Stimulated activated CD4-positive, alpha-beta T cell treated with anti-CD3 and anti-CD28 coated beads, Interleukin-2, amount 100 ng/mL, for 24 hours (primary cell): ENCODE results near the gene IRF4.

ENCODE experiments used
- DNase-seq, 2 donors: peaks; one replicate each; pipeline ENCODE4 v3.0.0-alpha.2; 2020

Gene IRF4

DNA sequence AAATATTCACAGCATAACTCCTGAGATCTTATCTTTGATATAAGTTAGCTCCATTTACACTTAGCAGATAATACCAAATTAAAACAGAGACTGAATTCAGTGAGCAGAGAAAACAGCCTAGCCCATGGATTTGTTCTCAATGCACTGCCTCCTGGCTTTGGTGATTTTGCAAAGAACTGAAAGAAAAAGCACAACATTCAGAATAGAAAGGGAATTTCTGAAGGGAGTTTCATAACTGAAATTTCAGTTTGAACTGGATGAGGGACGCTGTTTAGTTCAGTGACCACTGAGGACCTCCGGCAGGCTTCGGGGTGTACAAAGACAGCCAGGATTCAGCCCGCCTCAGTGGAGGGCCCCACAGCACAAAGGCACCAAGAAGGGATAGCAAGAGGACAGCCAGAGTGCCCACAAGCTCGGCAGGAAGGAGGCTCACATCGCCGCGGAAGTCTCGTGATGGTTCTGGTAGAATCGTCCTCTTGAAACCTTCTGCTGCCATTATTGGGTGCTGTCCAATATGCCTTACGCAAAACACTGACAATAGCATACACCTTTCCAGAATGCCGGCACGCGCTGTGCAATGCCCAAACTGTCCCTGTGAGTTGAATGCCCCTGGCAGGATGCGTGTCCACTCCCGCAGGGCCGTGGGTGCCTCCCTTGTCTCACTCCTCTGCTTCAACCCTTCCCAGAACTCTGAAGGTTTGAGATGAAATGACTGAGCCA, 9.7 kb upstream of the IRF4 start:
- no peak for DNase-seq

DNA sequence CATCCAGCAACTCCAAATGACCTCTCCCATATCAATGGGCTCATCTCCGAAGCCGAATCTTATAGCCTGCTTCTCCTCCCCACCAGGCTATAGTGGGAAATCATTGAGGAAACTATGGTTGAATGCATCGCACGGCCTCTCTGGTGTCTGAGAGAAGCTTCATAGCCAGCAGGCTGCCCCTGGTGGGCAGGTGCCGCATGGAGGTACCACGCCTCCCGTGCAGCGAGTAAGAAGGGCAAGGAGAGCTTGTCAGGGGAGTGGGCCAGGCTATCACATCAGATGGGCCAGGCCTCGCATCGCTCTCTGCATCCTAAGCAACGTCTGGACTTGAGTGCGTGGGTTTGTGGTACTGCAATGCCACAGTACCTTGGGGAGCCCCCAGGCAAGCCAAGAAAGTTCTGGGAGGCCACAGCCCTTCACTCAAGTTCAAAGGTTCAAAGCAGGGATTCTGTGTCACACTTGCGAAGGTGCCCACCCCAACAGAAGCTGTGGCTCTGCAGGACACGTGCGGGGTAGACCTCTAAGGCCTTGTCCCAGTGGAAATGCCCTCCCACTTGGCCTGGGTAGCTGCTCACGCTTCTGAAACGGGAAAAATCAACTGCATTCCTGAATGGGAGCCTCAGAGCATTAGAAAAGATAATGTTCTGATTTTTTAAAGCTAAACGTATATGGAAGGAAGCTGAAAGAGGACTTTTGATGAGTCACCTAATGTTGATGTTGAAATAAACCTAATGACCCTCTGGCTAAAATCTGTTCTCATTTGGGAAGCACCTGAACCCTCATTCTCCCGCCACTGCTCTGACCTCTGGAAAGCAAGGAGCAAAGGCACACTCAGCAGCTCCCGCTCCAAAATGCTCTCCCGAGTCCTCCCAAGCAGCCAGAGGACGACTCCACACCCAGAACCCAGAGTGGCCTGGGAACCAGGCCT, 8.4 kb upstream of the IRF4 start:
- no peak for DNase-seq

DNA sequence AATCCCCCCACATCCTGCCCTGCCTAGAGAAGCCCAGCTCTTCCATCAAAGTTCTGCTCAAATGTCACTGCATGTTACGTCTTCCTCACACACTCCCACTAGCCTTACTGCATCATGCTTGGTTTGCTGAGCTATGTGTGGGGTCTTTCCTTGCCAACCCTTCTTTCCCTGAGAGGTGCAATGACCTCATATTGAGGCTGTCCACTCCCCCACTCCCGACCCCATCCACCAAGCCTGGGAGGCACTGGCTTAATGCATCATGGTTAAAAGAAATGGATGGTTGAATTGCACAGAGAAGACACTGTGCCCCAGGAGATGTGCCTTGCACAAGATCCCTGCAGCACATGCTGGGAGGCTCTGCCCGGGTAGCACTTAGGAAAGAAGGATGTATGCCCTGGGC, 7.7 kb upstream of the IRF4 start:
- no peak for DNase-seq

DNA sequence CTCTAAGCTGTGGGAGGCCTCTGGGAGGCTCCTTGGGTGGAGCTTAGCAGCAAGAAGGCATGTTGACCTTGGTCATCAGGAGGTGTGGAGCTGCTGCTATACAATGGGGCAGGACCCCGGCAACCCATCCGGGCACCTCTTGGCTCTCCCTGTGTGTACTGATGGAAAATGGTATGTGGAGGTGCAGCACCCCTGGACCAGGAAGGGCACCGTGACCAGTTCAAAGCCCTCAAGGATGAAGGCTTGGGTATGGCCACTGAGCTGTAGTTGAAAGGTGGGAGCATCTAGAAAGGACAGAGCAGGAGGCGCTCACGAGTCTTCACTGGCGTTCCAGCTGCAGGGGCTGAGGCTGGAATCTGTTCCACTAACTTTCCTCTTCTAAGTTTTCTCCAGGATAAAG, 6.7 kb upstream of the IRF4 start:
- no peak for DNase-seq

DNA sequence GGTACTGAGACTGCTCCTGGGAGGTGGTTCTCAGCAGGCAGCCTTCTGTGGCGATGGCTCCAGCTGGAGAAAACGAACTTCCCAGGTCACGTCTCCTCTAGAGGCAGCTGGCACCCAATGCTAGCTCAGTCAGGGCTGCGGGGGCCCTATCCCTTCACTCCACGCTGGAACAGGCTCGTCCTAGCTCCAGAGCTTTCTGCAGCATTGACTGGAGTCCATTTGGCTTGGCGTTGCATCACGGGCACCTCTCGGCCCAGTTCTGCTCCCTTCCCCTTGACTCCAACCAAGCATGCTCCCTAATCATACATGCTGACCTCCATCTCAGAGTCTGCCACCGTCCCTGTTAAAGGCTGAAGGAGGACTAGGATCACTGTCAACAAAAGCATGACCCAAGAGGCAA, 5.9 kb upstream of the IRF4 start:
- DNase-seq: no peak

DNA sequence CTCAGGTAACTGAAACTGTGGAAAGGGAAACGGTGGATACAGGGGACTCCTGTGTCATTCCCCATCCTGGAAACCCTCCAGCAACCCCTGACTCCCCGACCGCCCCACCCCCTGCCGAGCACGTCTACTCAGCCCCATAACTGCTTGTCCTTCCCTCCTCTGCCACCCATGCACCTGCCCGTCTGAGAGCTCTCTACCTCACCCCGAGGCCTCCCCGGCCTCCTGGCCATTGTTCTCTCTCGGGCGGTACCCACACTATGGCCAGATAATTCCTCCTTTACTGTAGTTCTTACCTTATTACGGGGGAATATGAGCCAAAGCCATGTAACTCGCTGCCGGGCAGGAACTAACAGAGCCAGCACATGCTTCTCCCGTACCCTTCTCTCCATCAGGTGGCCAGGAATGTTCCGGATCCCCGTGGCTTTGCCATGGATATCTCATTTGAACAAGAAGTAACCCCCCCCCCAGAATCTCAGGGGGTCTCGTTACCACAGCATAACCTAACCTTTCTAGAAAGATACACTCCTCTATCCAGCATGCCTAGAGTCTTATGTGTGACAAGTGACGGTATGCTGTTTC, 4.8 kb upstream of the IRF4 start:
- no peak for DNase-seq

DNA sequence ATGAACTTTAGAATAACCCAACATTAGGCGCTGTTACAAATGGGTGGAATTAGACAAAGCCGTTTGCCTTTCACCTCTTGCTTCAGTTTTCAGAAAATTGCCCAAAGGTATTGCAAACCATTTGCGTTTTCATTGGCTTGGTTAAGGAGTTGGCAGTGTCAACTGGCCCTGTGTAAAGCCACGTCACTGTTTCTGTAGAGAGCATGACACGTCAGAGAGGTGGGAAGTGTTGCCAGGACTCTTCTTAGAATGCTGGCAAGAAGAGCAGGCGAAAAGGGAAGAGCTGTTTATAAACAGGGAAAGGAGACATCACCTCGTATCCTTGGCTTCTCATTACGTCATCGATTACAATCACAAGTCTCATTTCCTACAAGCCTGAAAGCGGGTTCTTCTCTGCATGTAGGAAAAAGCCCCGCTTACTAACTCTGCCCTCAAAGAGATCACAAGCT, 4.2 kb upstream of the IRF4 start:
- no peak for DNase-seq

DNA sequence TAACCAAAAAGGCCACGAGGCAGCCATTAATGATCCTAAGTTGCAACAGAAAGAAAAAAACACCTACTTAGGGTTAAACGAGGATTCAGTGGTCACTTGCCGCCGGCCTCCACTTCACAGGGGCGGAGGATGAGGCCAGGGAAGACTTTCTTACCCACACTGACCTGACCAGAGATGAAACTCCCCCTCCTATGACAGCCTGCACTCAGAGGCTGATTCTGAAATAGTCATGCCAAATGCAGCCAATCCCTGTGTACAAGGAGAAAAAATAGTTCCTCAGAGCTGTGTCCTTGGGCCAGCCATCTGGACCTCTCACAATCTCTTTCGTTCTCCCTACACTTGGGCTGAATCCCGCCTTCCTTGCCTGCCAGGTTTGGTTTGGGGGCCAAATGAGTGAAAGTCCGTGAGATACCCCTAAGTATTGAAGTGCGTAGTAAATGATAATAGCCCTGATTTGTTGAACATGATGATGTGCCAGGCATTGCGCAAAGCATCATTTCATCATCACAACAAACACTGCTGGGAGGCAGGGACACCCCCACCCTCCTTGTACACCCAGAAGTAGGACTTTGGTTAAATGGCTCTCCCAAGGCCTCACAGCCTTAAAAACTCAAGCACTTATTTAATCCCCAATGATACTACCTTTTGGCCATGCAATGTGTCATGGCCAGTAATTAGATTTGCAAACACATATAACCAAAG, 3.2 kb upstream of the IRF4 start:
- DNase-seq: no peak

DNA sequence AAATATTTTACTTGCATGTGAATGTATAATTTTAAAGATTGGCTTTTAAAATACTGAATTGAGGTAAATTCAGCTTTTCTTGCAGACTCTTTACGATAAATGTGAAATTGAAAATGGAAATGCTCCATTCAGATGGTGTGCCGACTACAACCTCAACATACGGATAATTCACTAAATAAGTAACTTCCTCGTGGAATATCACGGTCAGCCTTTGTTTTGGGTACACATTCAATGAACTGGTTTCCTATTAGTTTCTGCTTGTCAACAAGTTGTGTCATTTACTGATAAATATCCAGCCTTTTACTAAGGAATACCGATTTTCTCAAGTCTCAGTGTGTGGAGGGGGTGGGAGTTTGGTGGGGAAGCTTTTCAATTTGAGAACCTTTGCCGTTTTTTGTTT, 2.4 kb upstream of the IRF4 start:
- no peak for DNase-seq

DNA sequence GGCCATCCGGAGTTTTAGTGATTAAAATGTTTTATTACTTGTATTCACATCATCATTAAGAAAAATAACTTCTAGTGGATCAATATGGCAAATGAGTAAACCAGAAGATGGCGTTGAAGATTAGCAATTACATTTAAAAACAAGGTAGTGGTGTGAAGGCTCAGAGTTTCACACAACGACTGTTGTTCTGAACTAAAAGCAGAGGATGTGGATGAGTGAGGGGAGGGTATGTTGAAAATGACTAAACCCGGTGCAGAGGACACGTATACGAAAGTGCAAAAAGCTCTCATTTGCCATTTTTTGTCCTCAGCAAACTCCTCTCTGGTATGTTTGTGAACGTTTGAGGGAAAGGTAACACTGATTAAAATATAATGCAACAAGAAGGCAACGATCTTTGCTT, 1.9 kb upstream of the IRF4 start:
- DNase-seq: no peak

DNA sequence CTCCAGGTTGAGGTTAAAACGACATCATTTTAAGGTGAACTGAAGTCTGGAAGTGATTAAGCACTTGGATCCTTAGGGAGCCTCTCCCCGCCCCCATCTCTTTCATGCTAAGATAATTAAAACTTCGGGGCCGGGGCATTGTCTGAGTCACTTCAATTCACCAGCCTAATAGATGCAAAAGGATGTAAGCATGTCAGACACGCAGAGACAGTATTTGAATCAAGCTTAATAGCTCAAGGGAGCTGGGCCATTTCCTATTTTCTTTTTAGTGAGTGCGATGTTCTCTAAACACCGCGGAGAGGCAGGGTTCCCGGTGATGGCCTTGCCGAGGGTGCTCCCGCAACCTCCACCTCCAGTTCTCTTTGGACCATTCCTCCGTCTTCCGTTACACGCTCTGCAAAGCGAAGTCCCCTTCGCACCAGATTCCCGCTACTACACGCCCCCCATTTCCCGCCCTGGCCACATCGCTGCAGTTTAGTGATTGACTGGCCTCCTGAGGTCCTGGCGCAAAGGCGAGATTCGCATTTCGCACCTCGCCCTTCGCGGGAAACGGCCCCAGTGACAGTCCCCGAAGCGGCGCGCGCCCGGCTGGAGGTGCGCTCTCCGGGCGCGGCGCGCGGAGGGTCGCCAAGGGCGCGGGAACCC, 516 bp upstream of the IRF4 start:
- DNase-seq: peak; percentile 59 to 61

DNA sequence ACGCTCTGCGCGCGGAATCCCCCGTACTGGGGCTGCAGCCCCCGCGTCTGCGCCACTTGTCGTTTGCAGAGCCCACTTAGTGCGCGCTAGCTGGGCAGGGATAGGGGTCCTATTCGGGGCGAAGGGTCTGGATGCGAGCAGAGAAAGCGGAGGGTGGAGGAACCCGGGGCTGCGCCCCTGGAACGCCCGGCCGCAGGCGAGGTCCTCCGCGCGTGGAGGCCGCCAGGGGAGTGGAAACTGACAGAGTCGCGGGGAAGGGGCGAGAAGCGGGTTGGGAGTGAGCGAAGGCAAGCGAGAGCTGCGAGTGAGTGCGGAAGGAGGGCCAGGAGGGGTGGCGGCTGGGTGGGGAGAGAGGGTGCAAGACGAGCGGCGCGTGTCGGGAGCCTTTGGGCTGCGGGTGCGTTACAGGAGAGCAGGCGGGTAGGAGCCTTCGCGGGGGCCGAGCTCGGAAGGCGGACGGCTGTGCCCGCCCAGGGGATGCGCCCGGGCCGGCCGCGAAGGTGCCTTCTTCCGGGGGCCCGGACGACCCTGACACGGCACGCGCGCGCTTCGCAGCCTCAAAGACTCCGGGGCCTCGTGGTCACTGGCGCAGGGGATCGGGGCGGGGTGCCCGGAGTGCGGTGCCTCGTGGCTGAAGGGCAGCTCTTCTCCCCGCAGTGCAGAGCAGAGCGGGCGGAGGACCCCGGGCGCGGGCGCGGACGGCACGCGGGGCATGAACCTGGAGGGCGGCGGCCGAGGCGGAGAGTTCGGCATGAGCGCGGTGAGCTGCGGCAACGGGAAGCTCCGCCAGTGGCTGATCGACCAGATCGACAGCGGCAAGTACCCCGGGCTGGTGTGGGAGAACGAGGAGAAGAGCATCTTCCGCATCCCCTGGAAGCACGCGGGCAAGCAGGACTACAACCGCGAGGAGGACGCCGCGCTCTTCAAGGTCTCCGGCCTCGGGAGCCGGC, 1.2 kb downstream of the IRF4 start:
- peak; percentile 52 to 56 for DNase-seq

DNA sequence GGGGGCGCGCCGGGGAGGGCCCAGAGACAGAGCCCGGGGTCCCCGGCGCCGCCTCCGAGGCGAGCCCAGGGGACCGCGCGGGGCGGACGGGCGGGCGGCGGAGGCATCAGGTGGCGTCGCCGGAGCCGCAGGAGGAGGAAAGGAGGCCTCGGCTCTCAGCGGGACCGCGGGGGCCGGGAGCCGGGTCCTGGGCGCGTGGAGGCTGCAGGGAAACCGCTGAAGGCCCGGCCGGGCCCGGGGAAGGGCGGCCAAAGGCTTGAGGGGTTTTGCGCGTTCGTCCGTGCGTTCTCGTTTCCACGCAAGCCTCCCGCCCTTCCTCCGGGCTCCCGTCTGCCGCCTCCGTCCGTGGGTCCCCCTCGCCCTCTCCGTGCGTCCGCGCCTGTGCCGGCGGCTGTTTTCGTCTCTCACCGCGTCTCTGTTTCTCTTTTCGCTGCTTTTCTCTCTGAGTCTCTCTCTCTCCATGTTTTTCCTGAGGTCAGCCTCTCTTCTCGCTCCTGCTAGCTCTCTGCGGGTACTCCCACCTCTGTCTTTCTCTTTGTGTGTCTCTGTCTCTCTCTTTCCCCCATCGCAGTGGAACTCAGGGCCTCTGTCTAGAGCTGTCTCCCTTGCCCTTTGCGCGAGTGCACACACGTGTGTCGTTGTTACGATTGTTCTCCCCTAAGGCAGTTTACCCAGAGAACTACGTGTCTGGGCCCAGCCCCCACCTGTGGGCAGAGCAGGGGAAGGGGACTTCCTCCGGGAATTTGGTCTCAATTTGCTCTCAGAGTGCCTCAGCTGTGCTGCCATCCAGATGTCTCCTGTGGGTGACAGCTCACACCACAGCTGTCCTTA, 2.1 kb downstream of the IRF4 start:
- DNase-seq: peak in 1 of 2 donors; percentile 64

DNA sequence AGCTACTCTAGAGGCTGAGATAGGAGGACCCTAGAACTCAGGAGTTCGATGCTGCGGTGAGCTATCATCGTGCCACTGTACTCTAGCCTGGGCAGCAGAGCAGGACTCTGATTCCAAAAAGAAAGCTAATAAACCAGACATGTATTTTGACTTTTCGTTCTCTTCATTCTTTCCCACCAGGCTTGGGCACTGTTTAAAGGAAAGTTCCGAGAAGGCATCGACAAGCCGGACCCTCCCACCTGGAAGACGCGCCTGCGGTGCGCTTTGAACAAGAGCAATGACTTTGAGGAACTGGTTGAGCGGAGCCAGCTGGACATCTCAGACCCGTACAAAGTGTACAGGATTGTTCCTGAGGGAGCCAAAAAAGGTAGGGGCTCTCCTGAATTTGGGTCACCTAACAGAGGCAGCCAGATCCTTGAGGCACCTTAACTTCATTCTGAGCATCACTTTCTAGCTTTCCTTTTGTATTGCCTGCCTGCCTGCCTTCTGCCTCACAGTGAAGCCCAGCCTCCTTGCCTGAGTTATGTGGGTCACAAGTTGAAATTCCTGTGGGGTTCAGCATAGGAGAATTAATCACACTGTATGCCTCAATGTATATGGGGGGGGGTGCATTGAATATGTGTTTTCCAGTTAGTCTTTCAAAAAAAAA, 3.2 kb downstream of the IRF4 start:
- peak in 1 of 2 donors; percentile 19 for DNase-seq

DNA sequence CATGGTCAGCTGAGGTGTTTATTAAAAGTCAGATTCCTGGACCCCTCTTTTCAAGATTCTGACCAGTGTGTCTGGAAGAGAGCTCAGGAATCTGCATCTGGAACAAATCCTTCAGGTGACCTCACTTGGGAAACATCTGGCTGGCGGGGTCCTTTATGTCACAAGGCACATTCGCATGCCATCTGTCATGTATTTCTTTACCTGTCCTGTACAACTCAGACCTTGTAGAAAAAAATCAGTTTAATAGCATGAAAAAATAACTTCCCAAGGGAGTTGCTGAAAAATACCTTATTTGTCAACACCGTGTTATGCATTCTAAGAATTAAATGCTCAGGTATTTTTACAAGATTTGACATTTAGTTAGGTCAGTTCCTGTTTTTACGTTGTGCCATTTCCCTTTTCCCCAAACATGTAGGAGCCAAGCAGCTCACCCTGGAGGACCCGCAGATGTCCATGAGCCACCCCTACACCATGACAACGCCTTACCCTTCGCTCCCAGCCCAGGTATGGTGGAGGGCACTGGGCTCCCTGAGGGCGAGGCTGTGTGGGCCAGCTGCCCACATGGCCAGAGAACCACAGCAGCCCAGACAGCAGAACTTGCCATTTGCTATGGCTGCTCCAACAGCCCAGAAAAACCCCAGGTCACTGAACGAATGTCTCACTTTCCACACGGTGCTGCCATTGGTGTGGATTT, 4.0 kb downstream of the IRF4 start:
- DNase-seq: no peak

DNA sequence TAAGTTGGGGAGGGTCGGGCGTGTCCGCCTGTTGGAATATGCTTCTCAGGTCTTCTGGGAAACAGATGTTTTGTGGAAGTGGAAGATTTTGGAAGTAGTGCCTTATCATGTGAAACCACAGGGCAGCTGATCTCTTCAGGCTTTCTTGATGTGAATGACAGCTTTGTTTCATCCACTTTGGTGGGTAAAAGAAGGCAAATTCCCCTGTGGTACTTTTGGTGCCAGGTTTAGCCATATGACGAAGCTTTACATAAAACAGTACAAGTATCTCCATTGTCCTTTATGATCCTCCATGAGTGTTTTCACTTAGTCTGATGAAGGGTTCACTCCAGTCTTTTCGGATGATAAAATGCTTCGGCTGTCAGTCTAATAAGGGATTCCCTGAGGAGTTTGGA, 4.6 kb downstream of the IRF4 start:
- no peak for DNase-seq

DNA sequence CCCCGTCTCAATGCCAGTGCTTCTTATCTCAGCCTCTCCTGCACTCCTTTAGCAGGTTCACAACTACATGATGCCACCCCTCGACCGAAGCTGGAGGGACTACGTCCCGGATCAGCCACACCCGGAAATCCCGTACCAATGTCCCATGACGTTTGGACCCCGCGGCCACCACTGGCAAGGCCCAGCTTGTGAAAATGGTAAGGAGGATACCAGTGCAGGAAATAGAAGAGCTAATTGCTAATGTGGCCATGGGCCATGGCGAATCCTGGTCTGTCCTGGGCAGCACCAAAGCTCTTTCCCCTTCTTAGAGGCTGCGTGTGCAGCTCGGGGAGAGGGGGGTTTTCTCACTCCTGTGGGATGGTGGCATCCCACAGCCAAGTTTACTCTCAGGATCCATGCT, 5.5 kb downstream of the IRF4 start:
- DNase-seq: no peak

DNA sequence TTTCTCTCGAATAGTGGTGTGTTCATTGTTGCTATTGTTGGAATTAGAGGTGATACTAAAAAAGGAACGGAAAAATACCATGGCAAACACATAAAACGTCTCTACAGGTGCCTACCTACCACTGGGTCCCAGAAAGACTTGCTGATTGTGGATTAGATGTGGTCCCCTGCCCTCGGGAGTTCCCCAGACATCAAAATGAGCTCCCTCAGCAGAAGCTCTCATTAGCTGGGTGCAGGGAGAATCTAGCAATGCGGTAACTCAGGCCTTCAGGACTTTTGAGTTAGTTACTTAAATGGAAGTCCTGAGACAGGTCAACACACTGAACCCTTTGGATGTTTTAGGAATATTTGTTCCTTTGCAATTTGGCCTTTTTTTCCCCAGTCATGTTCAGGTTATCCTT, 6.1 kb downstream of the IRF4 start:
- no peak for DNase-seq

DNA sequence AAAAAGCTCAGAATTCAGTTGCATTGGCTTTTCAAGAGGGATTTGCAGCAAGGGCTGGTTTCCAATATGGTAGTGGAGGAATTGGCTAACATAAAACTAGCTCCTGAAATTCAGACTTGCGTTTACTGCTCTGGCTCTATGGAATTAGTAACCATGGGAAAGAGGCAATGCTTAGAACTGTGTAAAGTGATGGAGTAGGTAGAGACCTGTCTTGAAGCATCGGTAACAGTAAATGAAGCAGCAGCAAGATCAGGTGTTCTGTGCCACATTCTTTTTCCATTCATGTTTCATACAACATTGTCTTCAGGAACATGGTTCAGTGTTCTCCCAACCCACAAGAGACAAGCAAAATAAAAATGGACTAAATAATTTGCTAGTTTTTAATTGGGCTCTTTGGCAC, 6.5 kb downstream of the IRF4 start:
- no peak for DNase-seq
